ENCODE measurements around the gene SKP1.

SKP1 gene

GRCh38 chr5:134148316-134148715 is 28.4 kb downstream of the SKP1 start:
- peaks cover 76% of the 10 kb centered on the region for H3K4me1 ChIP-seq (ENCODE audit: control insufficient read depth, insufficient read depth, low read length)
- H3K9me3 ChIP-seq (ENCODE audit: control insufficient read depth, low read length), result no peaks in the 10 kb centered on the region
- no peak for DNase-seq (ENCODE audit: low read depth)
- H3K4me3 ChIP-seq (ENCODE audit: low read length), result no peak overlapping the region
- H3K27me3 ChIP-seq (replicated peaks; ENCODE audit: control insufficient read depth, insufficient read depth, low read length), result no peaks in the 10 kb centered on the region
- peaks cover 66% of the 10 kb centered on the region for H3K36me3 ChIP-seq (ENCODE audit: control insufficient read depth, insufficient read depth, low read length, severe bottlenecking)
- H3K9ac ChIP-seq (ENCODE audit: low read length), result no peak overlapping the region

- Histone ChIP-seq H3K9ac (ENCODE audit: low read length) (peak overlapping the region; percentile 12), H3K36me3 (ENCODE audit: control insufficient read depth, insufficient read depth, low read length, severe bottlenecking) (peaks cover 69% of the 10 kb centered on the region), H3K4me3 (ENCODE audit: low read length) (no peak overlapping the region), H3K9me3 (ENCODE audit: control insufficient read depth, low read length) (no peaks in the 10 kb centered on the region), H3K4me1 (ENCODE audit: control insufficient read depth, insufficient read depth, low read length) (peaks cover 63% of the 10 kb centered on the region), H3K27me3 (replicated peaks; ENCODE audit: control insufficient read depth, insufficient read depth, low read length) (no peaks in the 10 kb centered on the region)
- DNase-seq (ENCODE audit: low read depth), result no peak
Observed at GRCh38 chr5:134146651-134147518, 29.9 kb downstream of the SKP1 start.

DNA sequence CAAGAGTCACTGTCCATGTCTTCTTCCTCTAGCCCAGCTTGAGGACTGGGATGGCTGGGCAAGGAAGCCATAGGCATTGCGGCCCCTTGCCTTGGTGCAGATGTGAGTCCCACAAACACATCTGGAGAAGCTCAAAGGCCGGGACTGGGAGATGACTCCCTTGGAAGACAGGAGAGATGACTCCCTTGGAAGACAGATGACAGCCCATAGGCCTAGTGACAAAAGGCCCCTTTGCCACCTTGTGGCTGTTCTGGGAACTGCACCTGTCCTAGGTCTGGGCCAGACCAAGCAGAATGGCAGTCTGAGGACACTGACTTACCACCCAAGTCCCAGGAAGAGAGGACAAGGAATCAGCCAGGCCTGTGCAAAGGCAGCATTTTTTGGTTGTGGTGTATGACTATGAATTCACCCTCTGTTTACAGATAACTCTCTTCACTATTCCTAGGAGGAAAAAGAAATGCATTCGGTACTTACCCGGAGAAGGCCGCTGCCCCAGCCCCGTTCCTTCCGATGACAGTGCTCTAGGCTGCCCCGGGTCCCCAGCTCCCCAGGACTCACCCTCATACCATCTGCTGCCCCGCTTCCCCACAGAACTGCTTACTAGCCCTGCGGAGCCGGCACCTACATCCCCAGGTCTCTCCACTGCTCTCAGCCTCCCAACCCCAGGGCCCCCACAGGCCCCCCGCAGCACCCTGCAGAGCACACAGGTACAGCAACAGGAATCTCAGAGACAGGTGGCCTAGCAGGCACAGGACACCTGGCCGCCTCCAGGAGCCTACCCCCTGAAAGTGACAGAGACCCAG is 30.8 kb downstream of the SKP1 start:
- H3K36me3 ChIP-seq (ENCODE audit: control insufficient read depth, insufficient read depth, low read length, severe bottlenecking), result peaks cover 76% of the 10 kb centered on the region

GRCh38 chr5:134145041-134145757 is 31.6 kb downstream of the SKP1 start:
- H3K4me3 ChIP-seq (ENCODE audit: low read length), result no peak overlapping the region
- peaks cover 71% of the 10 kb centered on the region for H3K36me3 ChIP-seq (ENCODE audit: control insufficient read depth, insufficient read depth, low read length, severe bottlenecking)
- H3K27me3 ChIP-seq (replicated peaks; ENCODE audit: control insufficient read depth, insufficient read depth, low read length), result no peaks in the 10 kb centered on the region
- DNase-seq (ENCODE audit: low read depth), result no peak
- H3K9ac ChIP-seq (ENCODE audit: low read length), result peak overlapping the region; percentile 40
- H3K9me3 ChIP-seq (ENCODE audit: control insufficient read depth, low read length), result no peaks in the 10 kb centered on the region
- H3K4me1 ChIP-seq (ENCODE audit: control insufficient read depth, insufficient read depth, low read length), result peaks cover 54% of the 10 kb centered on the region

More for the DNA sequence above, 30.8 kb downstream of the SKP1 start:
- H3K9ac ChIP-seq (ENCODE audit: low read length), result peak overlapping the region; percentile 40
- H3K4me1 ChIP-seq (ENCODE audit: control insufficient read depth, insufficient read depth, low read length), result peaks cover 58% of the 10 kb centered on the region
- no peaks in the 10 kb centered on the region for H3K27me3 ChIP-seq (replicated peaks; ENCODE audit: control insufficient read depth, insufficient read depth, low read length)
- no peaks in the 10 kb centered on the region for H3K9me3 ChIP-seq (ENCODE audit: control insufficient read depth, low read length)
- peak; percentile 88 for DNase-seq (ENCODE audit: low read depth)
- no peak overlapping the region for H3K4me3 ChIP-seq (ENCODE audit: low read length)

GRCh38 chr5:134143944-134144941 is 32.5 kb downstream of the SKP1 start:
- no peak for DNase-seq (ENCODE audit: low read depth)
- Histone ChIP-seq H3K9me3 (ENCODE audit: control insufficient read depth, low read length) (no peaks in the 10 kb centered on the region), H3K27me3 (replicated peaks; ENCODE audit: control insufficient read depth, insufficient read depth, low read length) (no peaks in the 10 kb centered on the region), H3K36me3 (ENCODE audit: control insufficient read depth, insufficient read depth, low read length, severe bottlenecking) (peaks cover 64% of the 10 kb centered on the region), H3K9ac (ENCODE audit: low read length) (peak overlapping the region; percentile 39), H3K4me3 (ENCODE audit: low read length) (no peak overlapping the region), H3K4me1 (ENCODE audit: control insufficient read depth, insufficient read depth, low read length) (peaks cover 54% of the 10 kb centered on the region)

DNA sequence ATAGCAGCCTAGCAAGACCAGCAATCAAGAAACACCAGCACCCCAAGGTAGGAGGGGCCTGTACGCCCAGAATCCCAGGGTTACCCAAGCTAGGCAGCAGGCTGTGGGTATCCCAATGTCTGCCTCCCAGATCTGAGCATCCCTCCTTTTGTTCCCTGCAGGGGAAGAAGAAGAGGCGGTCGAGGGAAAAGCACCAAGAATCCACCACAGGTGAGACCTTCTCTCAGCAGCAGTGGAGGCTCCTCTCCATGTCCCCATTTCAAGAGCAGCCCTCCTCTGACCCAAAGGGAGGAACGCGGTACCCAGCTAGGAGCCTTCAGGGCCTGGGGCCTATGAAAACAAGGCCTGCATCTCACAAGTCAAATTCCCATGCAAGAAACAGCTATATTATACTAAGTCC is 33.3 kb downstream of the SKP1 start:
- Histone ChIP-seq H3K9ac (ENCODE audit: low read length) (no peak overlapping the region), H3K27me3 (replicated peaks; ENCODE audit: control insufficient read depth, insufficient read depth, low read length) (no peaks in the 10 kb centered on the region), H3K9me3 (ENCODE audit: control insufficient read depth, low read length) (no peaks in the 10 kb centered on the region), H3K36me3 (ENCODE audit: control insufficient read depth, insufficient read depth, low read length, severe bottlenecking) (peaks cover 58% of the 10 kb centered on the region), H3K4me1 (ENCODE audit: control insufficient read depth, insufficient read depth, low read length) (peaks cover 55% of the 10 kb centered on the region), H3K4me3 (ENCODE audit: low read length) (no peak overlapping the region)
- DNase-seq (ENCODE audit: low read depth), result no peak

- H3K9ac ChIP-seq (ENCODE audit: low read length), result no peak overlapping the region
- peaks cover 53% of the 10 kb centered on the region for H3K36me3 ChIP-seq (ENCODE audit: control insufficient read depth, insufficient read depth, low read length, severe bottlenecking)
- no peaks in the 10 kb centered on the region for H3K9me3 ChIP-seq (ENCODE audit: control insufficient read depth, low read length)
- H3K4me1 ChIP-seq (ENCODE audit: control insufficient read depth, insufficient read depth, low read length), result peaks cover 55% of the 10 kb centered on the region
- H3K4me3 ChIP-seq (ENCODE audit: low read length), result no peak overlapping the region
- no peaks in the 10 kb centered on the region for H3K27me3 ChIP-seq (replicated peaks; ENCODE audit: control insufficient read depth, insufficient read depth, low read length)
- DNase-seq (ENCODE audit: low read depth), result no peak
Observed at GRCh38 chr5:134142806-134143205, 33.9 kb downstream of the SKP1 start.

GRCh38 chr5:134142052-134142451 is 34.7 kb downstream of the SKP1 start:
- Histone ChIP-seq H3K4me1 (ENCODE audit: control insufficient read depth, insufficient read depth, low read length) (peaks cover 47% of the 10 kb centered on the region), H3K36me3 (ENCODE audit: control insufficient read depth, insufficient read depth, low read length, severe bottlenecking) (peaks cover 52% of the 10 kb centered on the region)
- DNase-seq (ENCODE audit: low read depth), result no peak

GRCh38 chr5:134141331-134142050 is 35.3 kb downstream of the SKP1 start:
- H3K36me3 ChIP-seq (ENCODE audit: control insufficient read depth, insufficient read depth, low read length, severe bottlenecking), result peaks cover 52% of the 10 kb centered on the region
- DNase-seq (ENCODE audit: low read depth), result no peak

More at GRCh38 chr5:134142052-134142451, 34.7 kb downstream of the SKP1 start:
- H3K9me3 ChIP-seq (ENCODE audit: control insufficient read depth, low read length), result no peaks in the 10 kb centered on the region
- no peaks in the 10 kb centered on the region for H3K27me3 ChIP-seq (replicated peaks; ENCODE audit: control insufficient read depth, insufficient read depth, low read length)
- no peak overlapping the region for H3K9ac ChIP-seq (ENCODE audit: low read length)
- no peak overlapping the region for H3K4me3 ChIP-seq (ENCODE audit: low read length)

More at GRCh38 chr5:134141331-134142050, 35.3 kb downstream of the SKP1 start:
- Histone ChIP-seq H3K4me1 (ENCODE audit: control insufficient read depth, insufficient read depth, low read length) (peaks cover 42% of the 10 kb centered on the region), H3K27me3 (replicated peaks; ENCODE audit: control insufficient read depth, insufficient read depth, low read length) (no peaks in the 10 kb centered on the region), H3K9ac (ENCODE audit: low read length) (no peak overlapping the region), H3K9me3 (ENCODE audit: control insufficient read depth, low read length) (no peaks in the 10 kb centered on the region), H3K4me3 (ENCODE audit: low read length) (no peak overlapping the region)
